GM23338 (cell line): ENCODE results near the gene GGPS1.

ENCODE experiments used
- CREB1 ChIP-seq: fragments of 250-450 bp; sonication (Bioruptor Pico); IDR thresholded peaks from 2 replicates; pipeline ENCODE4 v1.5.0; 2020; ENCODE audit warnings: low read depth, mild to moderate bottlenecking, moderate library complexity
- EZH2 ChIP-seq: fragments of 200-600 bp; sonication (generic); IDR thresholded peaks from one replicate; pipeline ENCODE4 v1.8.0; 2017; ENCODE audit warnings: antibody characterized with exemption, mild to moderate bottlenecking, low read depth; ENCODE audit not compliant: unreplicated experiment
- EZH2phosphoT487 ChIP-seq: fragments of 200-600 bp; sonication (generic); IDR thresholded peaks from one replicate; pipeline ENCODE4 v1.8.1; 2018; ENCODE audit warnings: antibody characterized with exemption; ENCODE audit not compliant: unreplicated experiment
- JUNB ChIP-seq: IDR thresholded peaks from one replicate; pipeline ENCODE4 v1.6.1; 2016; ENCODE audit warnings: antibody characterized with exemption; ENCODE audit not compliant: unreplicated experiment
- NANOG ChIP-seq: IDR thresholded peaks from 2 replicates; pipeline ENCODE4 v1.6.1; 2016; ENCODE audit warnings: antibody characterized with exemption, borderline replicate concordance
- POLR2AphosphoS5 ChIP-seq: IDR thresholded peaks from 2 replicates; pipeline ENCODE4 v1.6.1; 2016; ENCODE audit warnings: antibody characterized with exemption, low read depth
- STAT1 ChIP-seq: IDR thresholded peaks from one replicate; pipeline ENCODE4 v1.6.1; 2016; ENCODE audit warnings: antibody characterized with exemption; ENCODE audit not compliant: unreplicated experiment
- ZNF331 ChIP-seq: fragments of 250-450 bp; sonication (Bioruptor Pico); IDR thresholded peaks from 2 replicates; pipeline ENCODE4 v1.5.0; 2020; ENCODE audit warnings: low read depth, mild to moderate bottlenecking, moderate library complexity
- TF ChIP-seq, protein P1 (sequence below), 2 experiments: fragments of 200-600 bp in 1 of 2; sonication (generic) in 1 of 2; conservative IDR thresholded peaks; 2 replicates each; pipeline versions ENCODE4 v1.5.1 to v1.6.1; 2016 to 2017; ENCODE audit warnings: antibody characterized with exemption in 2 of 2, low read depth in 2 of 2, mild to moderate bottlenecking in 2 of 2, moderate library complexity in 1 of 2
- TF ChIP-seq, protein P2 (sequence below): IDR thresholded peaks from one replicate; pipeline ENCODE4 v1.6.1; 2018; ENCODE audit warnings: antibody characterized with exemption; ENCODE audit not compliant: unreplicated experiment
- TF ChIP-seq, protein P3 (sequence below): fragments of 250-450 bp; sonication (Bioruptor Pico); IDR thresholded peaks from 2 replicates; pipeline ENCODE4 v1.5.0; 2020; ENCODE audit warnings: mild to moderate bottlenecking, moderate library complexity
- TF ChIP-seq, protein P4 (sequence below): IDR thresholded peaks from 2 replicates; pipeline ENCODE4 v1.6.1; 2016; ENCODE audit warnings: antibody characterized with exemption

DNA sequence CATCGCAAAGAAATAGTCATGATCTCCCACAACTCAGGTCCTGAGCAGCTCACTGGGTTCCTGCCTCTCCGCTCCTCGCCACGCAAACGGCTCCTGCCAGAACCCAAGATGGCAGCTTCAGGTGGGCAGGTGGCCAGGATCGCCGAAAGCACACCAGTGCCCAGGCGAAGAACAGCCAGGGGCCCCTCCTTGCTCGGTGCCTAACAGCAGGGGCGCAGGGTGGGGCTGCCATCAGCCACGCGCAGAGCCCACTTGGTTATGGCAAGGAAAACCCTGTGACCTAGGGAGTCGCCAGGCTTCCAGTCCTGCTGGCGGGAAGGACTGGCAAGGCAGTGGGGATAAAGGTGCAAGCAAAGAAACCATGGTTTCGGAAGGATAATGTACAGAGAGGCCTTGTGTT lies 47.9 kb upstream of the GGPS1 start:
- TF ChIP-seq, protein P1, sequence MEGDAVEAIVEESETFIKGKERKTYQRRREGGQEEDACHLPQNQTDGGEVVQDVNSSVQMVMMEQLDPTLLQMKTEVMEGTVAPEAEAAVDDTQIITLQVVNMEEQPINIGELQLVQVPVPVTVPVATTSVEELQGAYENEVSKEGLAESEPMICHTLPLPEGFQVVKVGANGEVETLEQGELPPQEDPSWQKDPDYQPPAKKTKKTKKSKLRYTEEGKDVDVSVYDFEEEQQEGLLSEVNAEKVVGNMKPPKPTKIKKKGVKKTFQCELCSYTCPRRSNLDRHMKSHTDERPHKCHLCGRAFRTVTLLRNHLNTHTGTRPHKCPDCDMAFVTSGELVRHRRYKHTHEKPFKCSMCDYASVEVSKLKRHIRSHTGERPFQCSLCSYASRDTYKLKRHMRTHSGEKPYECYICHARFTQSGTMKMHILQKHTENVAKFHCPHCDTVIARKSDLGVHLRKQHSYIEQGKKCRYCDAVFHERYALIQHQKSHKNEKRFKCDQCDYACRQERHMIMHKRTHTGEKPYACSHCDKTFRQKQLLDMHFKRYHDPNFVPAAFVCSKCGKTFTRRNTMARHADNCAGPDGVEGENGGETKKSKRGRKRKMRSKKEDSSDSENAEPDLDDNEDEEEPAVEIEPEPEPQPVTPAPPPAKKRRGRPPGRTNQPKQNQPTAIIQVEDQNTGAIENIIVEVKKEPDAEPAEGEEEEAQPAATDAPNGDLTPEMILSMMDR (conservative IDR thresholded peaks at IDR 0.05; ENCODE audit: low read depth in 2 of 2): no peak
- TF ChIP-seq EZH2 (no peak), POLR2AphosphoS5 (no peak), CREB1 (CRISPR knock-in tag) (no peak), EZH2phosphoT487 (no peak), NANOG (no peak), STAT1 (no peak), JUNB (no peak), ZNF331 (CRISPR knock-in tag) (no peak)
- TF ChIP-seq, protein P2, sequence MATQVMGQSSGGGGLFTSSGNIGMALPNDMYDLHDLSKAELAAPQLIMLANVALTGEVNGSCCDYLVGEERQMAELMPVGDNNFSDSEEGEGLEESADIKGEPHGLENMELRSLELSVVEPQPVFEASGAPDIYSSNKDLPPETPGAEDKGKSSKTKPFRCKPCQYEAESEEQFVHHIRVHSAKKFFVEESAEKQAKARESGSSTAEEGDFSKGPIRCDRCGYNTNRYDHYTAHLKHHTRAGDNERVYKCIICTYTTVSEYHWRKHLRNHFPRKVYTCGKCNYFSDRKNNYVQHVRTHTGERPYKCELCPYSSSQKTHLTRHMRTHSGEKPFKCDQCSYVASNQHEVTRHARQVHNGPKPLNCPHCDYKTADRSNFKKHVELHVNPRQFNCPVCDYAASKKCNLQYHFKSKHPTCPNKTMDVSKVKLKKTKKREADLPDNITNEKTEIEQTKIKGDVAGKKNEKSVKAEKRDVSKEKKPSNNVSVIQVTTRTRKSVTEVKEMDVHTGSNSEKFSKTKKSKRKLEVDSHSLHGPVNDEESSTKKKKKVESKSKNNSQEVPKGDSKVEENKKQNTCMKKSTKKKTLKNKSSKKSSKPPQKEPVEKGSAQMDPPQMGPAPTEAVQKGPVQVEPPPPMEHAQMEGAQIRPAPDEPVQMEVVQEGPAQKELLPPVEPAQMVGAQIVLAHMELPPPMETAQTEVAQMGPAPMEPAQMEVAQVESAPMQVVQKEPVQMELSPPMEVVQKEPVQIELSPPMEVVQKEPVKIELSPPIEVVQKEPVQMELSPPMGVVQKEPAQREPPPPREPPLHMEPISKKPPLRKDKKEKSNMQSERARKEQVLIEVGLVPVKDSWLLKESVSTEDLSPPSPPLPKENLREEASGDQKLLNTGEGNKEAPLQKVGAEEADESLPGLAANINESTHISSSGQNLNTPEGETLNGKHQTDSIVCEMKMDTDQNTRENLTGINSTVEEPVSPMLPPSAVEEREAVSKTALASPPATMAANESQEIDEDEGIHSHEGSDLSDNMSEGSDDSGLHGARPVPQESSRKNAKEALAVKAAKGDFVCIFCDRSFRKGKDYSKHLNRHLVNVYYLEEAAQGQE: no peak
- TF ChIP-seq, protein P3, sequence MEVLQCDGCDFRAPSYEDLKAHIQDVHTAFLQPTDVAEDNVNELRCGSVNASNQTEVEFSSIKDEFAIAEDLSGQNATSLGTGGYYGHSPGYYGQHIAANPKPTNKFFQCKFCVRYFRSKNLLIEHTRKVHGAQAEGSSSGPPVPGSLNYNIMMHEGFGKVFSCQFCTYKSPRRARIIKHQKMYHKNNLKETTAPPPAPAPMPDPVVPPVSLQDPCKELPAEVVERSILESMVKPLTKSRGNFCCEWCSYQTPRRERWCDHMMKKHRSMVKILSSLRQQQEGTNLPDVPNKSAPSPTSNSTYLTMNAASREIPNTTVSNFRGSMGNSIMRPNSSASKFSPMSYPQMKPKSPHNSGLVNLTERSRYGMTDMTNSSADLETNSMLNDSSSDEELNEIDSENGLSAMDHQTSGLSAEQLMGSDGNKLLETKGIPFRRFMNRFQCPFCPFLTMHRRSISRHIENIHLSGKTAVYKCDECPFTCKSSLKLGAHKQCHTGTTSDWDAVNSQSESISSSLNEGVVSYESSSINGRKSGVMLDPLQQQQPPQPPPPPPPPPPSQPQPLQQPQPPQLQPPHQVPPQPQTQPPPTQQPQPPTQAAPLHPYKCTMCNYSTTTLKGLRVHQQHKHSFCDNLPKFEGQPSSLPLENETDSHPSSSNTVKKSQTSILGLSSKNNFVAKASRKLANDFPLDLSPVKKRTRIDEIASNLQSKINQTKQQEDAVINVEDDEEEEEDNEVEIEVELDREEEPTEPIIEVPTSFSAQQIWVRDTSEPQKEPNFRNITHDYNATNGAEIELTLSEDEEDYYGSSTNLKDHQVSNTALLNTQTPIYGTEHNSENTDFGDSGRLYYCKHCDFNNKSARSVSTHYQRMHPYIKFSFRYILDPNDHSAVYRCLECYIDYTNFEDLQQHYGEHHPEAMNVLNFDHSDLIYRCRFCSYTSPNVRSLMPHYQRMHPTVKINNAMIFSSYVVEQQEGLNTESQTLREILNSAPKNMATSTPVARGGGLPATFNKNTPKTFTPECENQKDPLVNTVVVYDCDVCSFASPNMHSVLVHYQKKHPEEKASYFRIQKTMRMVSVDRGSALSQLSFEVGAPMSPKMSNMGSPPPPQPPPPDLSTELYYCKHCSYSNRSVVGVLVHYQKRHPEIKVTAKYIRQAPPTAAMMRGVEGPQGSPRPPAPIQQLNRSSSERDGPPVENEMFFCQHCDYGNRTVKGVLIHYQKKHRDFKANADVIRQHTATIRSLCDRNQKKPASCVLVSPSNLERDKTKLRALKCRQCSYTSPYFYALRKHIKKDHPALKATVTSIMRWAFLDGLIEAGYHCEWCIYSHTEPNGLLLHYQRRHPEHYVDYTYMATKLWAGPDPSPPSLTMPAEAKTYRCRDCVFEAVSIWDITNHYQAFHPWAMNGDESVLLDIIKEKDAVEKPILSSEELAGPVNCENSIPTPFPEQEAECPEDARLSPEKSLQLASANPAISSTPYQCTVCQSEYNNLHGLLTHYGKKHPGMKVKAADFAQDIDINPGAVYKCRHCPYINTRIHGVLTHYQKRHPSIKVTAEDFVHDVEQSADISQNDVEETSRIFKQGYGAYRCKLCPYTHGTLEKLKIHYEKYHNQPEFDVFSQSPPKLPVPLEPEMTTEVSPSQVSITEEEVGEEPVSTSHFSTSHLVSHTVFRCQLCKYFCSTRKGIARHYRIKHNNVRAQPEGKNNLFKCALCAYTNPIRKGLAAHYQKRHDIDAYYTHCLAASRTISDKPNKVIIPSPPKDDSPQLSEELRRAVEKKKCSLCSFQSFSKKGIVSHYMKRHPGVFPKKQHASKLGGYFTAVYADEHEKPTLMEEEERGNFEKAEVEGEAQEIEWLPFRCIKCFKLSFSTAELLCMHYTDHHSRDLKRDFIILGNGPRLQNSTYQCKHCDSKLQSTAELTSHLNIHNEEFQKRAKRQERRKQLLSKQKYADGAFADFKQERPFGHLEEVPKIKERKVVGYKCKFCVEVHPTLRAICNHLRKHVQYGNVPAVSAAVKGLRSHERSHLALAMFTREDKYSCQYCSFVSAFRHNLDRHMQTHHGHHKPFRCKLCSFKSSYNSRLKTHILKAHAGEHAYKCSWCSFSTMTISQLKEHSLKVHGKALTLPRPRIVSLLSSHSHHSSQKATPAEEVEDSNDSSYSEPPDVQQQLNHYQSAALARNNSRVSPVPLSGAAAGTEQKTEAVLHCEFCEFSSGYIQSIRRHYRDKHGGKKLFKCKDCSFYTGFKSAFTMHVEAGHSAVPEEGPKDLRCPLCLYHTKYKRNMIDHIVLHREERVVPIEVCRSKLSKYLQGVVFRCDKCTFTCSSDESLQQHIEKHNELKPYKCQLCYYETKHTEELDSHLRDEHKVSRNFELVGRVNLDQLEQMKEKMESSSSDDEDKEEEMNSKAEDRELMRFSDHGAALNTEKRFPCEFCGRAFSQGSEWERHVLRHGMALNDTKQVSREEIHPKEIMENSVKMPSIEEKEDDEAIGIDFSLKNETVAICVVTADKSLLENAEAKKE (CRISPR knock-in tag): no peak
- TF ChIP-seq, protein P4, sequence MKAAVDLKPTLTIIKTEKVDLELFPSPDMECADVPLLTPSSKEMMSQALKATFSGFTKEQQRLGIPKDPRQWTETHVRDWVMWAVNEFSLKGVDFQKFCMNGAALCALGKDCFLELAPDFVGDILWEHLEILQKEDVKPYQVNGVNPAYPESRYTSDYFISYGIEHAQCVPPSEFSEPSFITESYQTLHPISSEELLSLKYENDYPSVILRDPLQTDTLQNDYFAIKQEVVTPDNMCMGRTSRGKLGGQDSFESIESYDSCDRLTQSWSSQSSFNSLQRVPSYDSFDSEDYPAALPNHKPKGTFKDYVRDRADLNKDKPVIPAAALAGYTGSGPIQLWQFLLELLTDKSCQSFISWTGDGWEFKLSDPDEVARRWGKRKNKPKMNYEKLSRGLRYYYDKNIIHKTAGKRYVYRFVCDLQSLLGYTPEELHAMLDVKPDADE: no peak
